ENCODE results near the gene SIRT3. TPM values are rescaled to one million over a fixed set of nuclear protein-coding genes. Genes with fewer than 3 reads are reported as not detected.

SIRT3 gene
- total RNA-seq, 1 donor: 10.4 TPM

DNA sequence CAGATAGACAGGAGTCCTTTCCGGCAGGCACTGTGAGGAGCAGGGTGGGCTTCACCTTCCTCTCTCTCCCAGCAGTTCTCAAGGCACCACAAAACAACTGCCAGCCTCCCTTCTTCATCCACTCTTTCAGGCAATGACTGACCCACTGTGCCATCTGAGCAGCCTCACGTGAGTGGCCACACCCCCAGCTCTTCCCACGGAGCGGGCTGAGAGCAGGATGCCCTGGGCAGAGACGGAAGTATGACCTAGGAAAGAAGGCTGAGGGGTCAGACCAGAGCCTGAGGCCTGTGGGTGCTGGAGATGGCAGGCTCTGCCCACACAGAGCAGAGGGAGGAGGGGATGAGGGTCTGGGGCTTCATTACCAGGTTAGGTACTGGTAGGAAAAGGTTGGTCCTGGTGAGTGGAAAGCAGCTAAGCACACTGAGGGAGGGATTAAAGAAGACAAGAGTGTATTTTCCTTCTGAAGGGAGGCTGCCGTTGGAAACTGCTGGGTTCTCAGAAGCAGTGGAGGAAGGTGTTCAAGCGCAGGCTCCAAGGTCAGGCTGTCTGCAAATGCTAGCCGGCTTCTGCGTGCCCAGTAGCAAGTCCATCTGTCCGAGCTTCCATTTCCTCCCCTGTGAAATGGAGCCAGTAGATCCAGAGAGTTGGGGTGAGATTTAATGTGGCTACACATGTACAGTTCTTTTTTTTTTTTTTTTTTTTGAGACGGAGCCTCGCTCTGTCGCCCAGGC lies 46.7 kb upstream of the SIRT3 start:
- TF ChIP-seq, protein P1, sequence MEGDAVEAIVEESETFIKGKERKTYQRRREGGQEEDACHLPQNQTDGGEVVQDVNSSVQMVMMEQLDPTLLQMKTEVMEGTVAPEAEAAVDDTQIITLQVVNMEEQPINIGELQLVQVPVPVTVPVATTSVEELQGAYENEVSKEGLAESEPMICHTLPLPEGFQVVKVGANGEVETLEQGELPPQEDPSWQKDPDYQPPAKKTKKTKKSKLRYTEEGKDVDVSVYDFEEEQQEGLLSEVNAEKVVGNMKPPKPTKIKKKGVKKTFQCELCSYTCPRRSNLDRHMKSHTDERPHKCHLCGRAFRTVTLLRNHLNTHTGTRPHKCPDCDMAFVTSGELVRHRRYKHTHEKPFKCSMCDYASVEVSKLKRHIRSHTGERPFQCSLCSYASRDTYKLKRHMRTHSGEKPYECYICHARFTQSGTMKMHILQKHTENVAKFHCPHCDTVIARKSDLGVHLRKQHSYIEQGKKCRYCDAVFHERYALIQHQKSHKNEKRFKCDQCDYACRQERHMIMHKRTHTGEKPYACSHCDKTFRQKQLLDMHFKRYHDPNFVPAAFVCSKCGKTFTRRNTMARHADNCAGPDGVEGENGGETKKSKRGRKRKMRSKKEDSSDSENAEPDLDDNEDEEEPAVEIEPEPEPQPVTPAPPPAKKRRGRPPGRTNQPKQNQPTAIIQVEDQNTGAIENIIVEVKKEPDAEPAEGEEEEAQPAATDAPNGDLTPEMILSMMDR (IDR thresholded peaks at IDR 0.05; ENCODE audit: insufficient read depth, low read depth, low read length): no peak
- DNase-seq (ENCODE audit: low read depth): no peak
- no peak overlapping the region for H3K4me3 ChIP-seq (ENCODE audit: low read depth, low read length)

DNA sequence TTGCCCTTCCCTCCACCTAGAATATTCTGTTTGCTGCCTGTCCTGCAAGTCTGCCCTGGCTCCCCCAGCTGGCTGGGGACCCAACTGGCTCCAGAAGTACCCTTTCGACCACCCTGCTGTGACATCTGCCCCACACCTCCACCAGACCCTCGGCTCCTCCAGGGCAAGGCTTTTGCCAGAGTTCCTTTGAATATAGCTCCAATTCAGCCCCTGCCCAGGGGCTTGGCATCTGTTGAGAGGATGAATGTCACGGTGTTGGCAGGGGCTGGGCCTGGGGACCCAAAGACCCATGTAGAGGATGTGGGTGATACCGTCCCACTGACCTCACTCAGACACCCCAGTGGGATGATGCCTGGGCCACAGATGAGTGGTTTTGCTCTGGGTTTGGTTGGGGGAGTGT lies 46.0 kb upstream of the SIRT3 start:
- no peak for DNase-seq (ENCODE audit: low read depth)
- TF ChIP-seq, protein P1 (IDR thresholded peaks at IDR 0.05; ENCODE audit: insufficient read depth, low read depth, low read length): no peak
- H3K4me3 ChIP-seq (ENCODE audit: low read depth, low read length): no peak overlapping the region

DNA sequence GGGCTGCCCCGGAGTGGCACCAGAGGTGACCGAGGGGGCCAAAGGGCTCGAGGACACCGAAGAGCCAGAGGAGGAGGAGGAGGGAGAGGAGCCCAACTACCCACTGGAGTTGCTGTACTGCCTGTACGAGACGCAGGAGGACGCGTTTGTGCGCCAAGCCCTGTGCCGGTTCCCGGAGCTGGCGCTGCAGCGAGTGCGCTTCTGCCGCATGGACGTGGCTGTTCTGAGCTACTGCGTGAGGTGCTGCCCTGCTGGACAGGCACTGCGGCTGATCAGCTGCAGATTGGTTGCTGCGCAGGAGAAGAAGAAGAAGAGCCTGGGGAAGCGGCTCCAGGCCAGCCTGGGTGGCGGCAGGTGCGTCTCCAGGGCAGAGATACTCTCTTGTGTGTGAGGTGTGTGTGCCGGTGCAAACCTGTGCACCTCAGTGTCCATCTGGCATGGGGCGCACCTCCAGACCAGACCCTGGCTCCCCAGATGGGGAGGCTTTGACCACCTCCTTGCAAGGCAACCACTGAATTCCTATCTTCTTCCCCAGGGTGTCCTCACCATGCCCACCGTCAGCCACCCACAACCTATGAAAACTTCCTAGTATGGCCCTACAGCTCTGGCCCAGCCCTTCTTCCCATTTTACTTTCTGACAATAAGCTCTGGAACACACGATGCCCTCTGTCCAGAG lies 45.5 kb upstream of the SIRT3 start:
- DNase-seq (ENCODE audit: low read depth): no peak
- H3K4me3 ChIP-seq (ENCODE audit: low read depth, low read length): no peak overlapping the region
- TF ChIP-seq, protein P1 (IDR thresholded peaks at IDR 0.05; ENCODE audit: insufficient read depth, low read depth, low read length): no peak

GRCh38 chr11:280706-281485 lies 44.8 kb upstream of the SIRT3 start:
- DNase-seq (ENCODE audit: low read depth): no peak
- TF ChIP-seq, protein P1 (IDR thresholded peaks at IDR 0.05; ENCODE audit: insufficient read depth, low read depth, low read length): no peak

GRCh38 chr11:279966-280705 lies 44.0 kb upstream of the SIRT3 start:
- TF ChIP-seq, protein P1 (IDR thresholded peaks at IDR 0.05; ENCODE audit: insufficient read depth, low read depth, low read length): no peak
- peak; percentile 37 for DNase-seq (ENCODE audit: low read depth)
- no peak overlapping the region for H3K4me3 ChIP-seq (ENCODE audit: low read depth, low read length)

More at GRCh38 chr11:280706-281485, 44.8 kb upstream of the SIRT3 start:
- H3K4me3 ChIP-seq (ENCODE audit: low read depth, low read length): no peak overlapping the region
